Stimulated activated CD4-positive, alpha-beta T cell treated with anti-CD3 and anti-CD28 coated beads, Interleukin-12 subunit alpha, Interleukin-12 subunit beta, amount 100 ng/mL, for 24 hours (primary cell): ENCODE results near the gene PACC1.

Experiments
- DNase-seq, 2 experiments: peaks; one replicate each; pipeline ENCODE4 v3.0.0-alpha.2; 2020; ENCODE audit warnings: low read depth in 2 of 2

Gene PACC1

GRCh38 chr1:212414328-212415106 lies at the start of gene PACC1:
Gene PACC1 (minus strand): TSS chr1:212414886. CDS start chr1:212414757, 129 bp downstream.
- peak; percentile 75 to 84 for DNase-seq

GRCh38 chr1:212463565-212464285 lies 49.0 kb upstream of the PACC1 start:
- no peak for DNase-seq

GRCh38 chr1:212461916-212462660 lies 47.4 kb upstream of the PACC1 start:
- DNase-seq, result no peak

- DNase-seq, result no peak
These were observed 45.7 kb upstream of the PACC1 start for GRCh38 chr1:212460376-212460775.

DNA sequence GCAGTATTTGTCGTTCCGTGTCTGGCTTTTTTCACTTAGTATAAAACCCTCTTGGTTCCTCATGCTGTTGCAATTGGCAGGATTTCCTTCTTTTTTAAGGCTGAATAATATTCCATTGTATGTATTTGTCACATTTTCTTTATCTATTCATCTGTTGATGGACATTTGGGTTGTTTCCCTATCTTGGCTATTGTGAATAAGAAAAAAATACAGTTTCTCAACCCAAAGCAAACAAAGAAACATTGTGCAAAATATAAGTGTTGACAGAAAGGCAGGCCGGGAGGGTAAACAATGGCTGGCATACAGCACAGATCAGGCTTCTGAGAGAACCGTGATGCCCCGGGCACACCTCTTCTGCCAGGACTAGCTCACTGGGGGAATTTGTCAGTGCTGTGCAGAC lies 45.0 kb upstream of the PACC1 start:
- no peak for DNase-seq

DNA sequence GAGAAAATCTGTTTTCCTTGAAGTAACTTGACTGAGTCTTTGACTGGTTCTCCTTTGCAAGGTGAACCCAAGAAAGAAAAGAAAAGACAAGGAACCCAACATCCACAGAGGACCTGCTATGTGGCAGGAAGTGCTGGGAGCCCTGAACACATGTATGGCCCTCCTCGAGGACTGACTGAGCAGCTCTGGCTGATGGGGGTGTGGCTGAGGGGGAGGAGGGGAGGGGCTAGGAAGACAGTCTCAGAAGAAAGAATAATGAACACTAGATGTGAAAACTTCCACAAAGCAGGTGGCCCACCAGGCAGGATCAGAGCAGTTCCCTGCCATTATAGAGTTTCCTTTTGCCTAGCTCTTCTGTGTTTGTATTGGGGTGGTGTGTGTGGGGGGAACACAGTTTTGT lies 44.1 kb upstream of the PACC1 start:
- no peak for DNase-seq

DNA sequence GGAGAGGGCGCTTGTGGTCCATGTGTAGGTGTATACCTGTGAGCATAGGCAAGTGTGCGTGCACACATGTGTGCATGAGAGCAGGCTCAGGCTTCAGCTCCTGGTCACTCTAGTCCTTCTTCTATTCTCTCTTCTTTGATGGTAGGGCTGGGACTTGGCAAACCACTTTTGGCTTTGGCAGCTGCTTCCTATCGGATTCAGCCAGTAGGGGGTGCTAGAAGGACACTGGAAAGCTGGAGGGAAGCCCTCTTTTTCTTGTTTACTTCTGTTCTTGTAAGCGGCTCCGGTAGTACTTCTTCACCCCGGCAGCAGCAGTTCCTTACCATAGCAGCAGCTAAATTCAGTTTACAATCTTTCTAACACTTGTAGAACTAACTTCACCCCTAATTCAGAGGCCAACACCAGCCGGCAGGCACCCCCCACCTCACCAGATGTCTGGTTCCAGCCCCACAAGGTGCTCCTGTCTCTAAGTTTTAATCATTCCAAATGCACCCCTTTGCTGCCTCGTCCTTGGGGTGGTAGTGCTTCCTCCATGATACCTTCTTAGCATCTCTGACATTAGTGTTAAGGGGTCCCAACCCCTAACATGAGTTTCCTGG lies 43.2 kb upstream of the PACC1 start:
- DNase-seq, result peak in 1 of 2 experiments; percentile 62

- DNase-seq, result peak; percentile 63 to 86
These were observed 41.3 kb upstream of the PACC1 start for GRCh38 chr1:212455803-212456528.

DNA sequence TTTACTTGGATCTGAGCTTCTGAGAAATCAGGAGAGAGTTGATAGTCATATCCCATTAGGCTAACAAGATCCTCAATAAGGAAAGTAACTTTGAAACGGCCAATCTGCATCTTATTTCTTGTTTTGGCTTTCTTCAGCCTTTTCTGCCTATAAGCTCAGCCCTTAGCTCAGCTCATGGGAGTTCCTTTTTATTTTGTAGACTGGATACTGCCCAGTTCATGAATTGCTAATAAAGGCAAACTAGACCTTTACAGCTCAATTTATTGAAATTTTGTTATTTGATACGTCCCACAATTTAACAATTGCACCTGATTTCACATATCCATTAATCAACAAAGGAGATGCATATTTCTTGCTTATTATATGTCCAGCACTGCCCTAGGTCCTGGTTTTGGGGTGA lies 40.7 kb upstream of the PACC1 start:
- DNase-seq, result no peak

- DNase-seq, result no peak
These were observed 40.1 kb upstream of the PACC1 start for GRCh38 chr1:212454741-212455140.

GRCh38 chr1:212453156-212453857 lies 38.6 kb upstream of the PACC1 start:
- no peak for DNase-seq

DNA sequence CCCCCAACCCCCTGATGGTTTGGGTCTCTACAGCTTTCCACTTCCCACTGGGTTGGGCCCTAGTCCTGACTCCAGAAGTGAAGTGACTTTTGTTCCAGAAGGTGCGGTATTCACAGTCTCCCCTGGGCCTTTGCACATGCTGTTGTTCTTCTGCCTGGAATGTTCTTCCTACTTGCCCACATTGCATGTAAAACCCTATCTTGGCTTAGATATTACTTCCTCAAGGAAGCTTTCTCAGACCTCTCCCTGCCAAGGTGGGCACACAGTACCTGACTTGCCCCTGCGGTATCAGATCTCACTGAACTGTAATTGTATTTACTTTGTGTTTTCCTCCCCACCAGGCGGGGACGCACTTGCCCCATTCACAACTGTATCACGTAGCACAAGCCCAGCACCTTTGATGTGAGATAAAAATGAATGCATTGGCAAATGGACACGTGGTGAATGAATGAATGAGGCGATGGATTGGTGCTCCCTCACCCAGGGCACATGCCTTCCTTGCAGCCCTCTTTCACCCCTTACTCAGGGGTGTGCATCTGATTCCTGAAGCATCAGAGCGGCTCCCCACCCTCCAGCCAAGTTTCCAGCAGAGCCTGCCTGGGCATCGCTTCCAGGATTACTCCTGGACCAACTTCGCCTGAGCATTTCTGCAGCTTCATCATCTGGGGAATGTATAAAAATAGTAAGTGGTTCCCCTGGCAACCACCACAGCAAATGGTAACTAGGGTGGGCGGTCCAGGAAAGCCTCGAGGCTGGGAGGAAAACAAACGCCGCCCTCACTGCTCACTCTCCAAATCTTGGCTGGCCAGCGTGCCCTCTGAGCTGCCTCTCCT lies 37.9 kb upstream of the PACC1 start:
- DNase-seq, result no peak

GRCh38 chr1:212451416-212452322 lies 37.0 kb upstream of the PACC1 start:
- DNase-seq, result no peak

- no peak for DNase-seq
These were observed 35.7 kb upstream of the PACC1 start for GRCh38 chr1:212450331-212450881.

DNA sequence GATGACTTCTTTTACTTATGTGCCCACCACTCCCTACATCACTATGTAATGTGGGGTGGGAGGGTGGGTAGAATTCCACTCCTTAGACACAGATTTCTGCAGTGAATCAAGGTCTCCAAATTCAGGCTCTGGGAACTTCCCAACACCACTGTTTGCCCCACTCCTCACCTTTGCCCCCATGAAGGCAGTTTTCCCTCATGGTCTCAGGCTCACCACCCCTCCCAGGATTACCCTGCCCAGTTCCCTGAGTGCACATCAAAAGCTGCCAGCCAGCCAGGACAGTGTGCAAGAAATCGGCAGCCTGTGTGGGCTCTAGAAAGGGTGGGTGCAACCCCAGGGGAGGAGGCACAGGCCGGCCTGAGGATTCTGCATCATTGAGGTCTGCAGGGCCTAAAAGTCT lies 32.8 kb upstream of the PACC1 start:
- no peak for DNase-seq

- DNase-seq, result no peak
These were observed 31.6 kb upstream of the PACC1 start for GRCh38 chr1:212446333-212446732.

DNA sequence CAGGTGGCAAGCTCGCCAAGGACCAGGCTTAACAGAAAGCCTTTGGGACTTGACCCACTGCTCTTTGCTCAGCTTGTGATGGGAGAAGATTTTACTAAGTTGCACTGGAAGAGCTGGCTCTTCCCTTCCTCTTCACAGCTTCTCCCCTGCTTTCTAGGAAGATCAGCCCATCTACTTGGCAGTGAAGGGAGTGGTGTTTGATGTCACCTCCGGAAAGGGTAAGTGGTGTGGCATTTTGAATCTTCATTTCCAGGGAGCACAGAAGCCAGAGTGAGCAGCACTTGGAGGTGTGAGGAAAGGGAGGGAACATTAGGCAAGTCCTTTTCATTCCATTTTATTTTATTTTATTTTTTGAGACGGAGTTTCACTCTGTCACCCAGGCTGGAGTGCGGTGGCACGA lies 27.7 kb upstream of the PACC1 start:
- no peak for DNase-seq

DNA sequence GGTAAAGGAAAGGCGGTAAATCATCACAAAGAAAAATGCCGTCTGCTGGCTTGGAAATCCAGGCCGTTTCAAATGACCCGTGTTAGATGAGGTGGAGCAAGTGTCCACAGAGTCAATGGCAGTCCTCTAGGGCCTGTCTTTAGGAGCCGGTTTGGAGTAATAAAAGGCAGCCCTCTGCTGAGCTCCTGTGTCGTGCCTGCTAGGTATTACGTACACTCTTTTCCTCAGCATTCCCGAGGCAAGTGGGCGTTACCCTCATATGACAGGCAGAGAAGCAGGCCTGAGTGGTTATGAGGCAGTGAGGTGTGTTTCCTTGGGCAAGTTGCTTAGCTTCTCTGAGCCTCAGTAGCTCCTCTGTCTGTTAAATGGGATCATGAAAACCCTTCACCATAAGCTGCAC lies 25.7 kb upstream of the PACC1 start:
- DNase-seq, result no peak

GRCh38 chr1:212438831-212439237 lies 24.1 kb upstream of the PACC1 start:
- DNase-seq, result no peak
